Body of pancreas (tissue), 4 donors: Measurements from ENCODE around the gene FBXO28.

Source experiments
- POLR2A ChIP-seq, 3 donors: fragments of 450-650 bp; IDR thresholded peaks; one replicate each; pipeline ENCODE4 v1.6.1; 2016; ENCODE audit warnings: antibody characterized with exemption in 3 of 3, mild to moderate bottlenecking in 2 of 3
- TF ChIP-seq, protein P1 (sequence below), 7 experiments: fragments of 450-650 bp in 4 of 7; fragments of 200-600 bp in 3 of 7; sonication (generic) in 3 of 7; IDR thresholded peaks; one replicate each; pipeline ENCODE4 v1.5.1; 2016 to 2019; ENCODE audit warnings: antibody characterized with exemption in 7 of 7

GRCh38 chr1:224185208-224185607, 71.3 kb downstream of the FBXO28 start:
- no peak for TF ChIP-seq POLR2A (IDR thresholded peaks at IDR 0.05)
- TF ChIP-seq, protein P1, sequence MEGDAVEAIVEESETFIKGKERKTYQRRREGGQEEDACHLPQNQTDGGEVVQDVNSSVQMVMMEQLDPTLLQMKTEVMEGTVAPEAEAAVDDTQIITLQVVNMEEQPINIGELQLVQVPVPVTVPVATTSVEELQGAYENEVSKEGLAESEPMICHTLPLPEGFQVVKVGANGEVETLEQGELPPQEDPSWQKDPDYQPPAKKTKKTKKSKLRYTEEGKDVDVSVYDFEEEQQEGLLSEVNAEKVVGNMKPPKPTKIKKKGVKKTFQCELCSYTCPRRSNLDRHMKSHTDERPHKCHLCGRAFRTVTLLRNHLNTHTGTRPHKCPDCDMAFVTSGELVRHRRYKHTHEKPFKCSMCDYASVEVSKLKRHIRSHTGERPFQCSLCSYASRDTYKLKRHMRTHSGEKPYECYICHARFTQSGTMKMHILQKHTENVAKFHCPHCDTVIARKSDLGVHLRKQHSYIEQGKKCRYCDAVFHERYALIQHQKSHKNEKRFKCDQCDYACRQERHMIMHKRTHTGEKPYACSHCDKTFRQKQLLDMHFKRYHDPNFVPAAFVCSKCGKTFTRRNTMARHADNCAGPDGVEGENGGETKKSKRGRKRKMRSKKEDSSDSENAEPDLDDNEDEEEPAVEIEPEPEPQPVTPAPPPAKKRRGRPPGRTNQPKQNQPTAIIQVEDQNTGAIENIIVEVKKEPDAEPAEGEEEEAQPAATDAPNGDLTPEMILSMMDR (IDR thresholded peaks at IDR 0.05): no peak
